Esophagus muscularis mucosa (tissue), 4 donors: Measurements from ENCODE around the gene GNLY.
"Not testable (repeated sequence)": the region's sequence is repeated elsewhere in the genome, so short reads cannot be mapped to it uniquely, and the experiment has no call there.

Experiments used
- EP300 ChIP-seq: sonication (generic); formaldehyde crosslinking; IDR thresholded peaks from one replicate; pipeline ENCODE4 v1.6.1; 2017; ENCODE audit warnings: antibody characterized with exemption
- POLR2A ChIP-seq: fragments of 450-650 bp; IDR thresholded peaks from one replicate; pipeline ENCODE4 v1.6.1; 2017; ENCODE audit warnings: antibody characterized with exemption, moderate library complexity, mild to moderate bottlenecking, low read depth
- POLR2AphosphoS5 ChIP-seq, 2 donors: sonication (generic); formaldehyde crosslinking; IDR thresholded peaks; one replicate each; pipeline ENCODE4 v1.6.1; 2017; ENCODE audit warnings: antibody characterized with exemption in 2 of 2
- TF ChIP-seq, protein P1 (sequence below), 3 experiments: fragments of 200-600 bp in 2 of 3; fragments of 450-650 bp in 1 of 3; sonication (generic) in 2 of 3; IDR thresholded peaks; one replicate each; pipeline ENCODE4 v1.5.1; 2017 to 2019; ENCODE audit warnings: antibody characterized with exemption in 3 of 3, mild to moderate bottlenecking in 2 of 3, moderate library complexity in 1 of 3

DNA sequence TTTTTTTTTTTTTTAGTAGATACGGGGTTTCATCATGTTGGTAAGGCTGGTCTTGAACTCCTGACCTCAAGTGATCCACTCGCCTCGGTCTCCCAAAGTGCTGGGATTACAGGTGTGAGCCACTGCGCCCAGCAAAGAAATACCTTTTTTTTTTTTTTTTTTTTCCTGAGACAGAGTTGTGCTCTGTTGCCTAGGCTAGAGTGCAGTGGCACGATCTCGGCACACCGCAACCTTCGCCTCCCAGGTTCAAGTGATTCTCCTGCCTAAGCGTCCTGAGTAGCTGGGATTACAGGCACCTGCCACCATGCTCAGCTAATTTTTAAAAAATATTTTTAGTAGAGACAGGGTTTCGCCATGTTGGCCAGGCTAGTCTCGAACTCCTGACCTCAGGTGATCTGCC is 33.9 kb upstream of the GNLY start:
- TF ChIP-seq, protein P1, sequence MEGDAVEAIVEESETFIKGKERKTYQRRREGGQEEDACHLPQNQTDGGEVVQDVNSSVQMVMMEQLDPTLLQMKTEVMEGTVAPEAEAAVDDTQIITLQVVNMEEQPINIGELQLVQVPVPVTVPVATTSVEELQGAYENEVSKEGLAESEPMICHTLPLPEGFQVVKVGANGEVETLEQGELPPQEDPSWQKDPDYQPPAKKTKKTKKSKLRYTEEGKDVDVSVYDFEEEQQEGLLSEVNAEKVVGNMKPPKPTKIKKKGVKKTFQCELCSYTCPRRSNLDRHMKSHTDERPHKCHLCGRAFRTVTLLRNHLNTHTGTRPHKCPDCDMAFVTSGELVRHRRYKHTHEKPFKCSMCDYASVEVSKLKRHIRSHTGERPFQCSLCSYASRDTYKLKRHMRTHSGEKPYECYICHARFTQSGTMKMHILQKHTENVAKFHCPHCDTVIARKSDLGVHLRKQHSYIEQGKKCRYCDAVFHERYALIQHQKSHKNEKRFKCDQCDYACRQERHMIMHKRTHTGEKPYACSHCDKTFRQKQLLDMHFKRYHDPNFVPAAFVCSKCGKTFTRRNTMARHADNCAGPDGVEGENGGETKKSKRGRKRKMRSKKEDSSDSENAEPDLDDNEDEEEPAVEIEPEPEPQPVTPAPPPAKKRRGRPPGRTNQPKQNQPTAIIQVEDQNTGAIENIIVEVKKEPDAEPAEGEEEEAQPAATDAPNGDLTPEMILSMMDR (IDR thresholded peaks at IDR 0.05): not testable (repeated sequence)
- TF ChIP-seq POLR2AphosphoS5 (IDR thresholded peaks at IDR 0.05); POLR2A; EP300: not testable (repeated sequence)
